Panc1 (cell line): ENCODE data around the gene ANKRD26. TPM values are rescaled to one million over a fixed set of nuclear protein-coding genes. Genes with fewer than 3 reads are reported as not detected.

Experiments
- ATAC-seq: fragments of 200-7000 bp; cut with Tn5 transposase; 2 replicates; pipeline ENCODE4 v1.9.1; 2020; ENCODE audit warnings: mild to moderate bottlenecking, moderate library complexity
- BruUV-seq: library from RNA; stranded (reverse); fragments of 400-500 nt; replicated peaks from 2 replicates; lab custom pipeline; 2021; lab: Mats Ljungman, UMichigan
- CTCF ChIA-PET: fragments of 300-600 bp; sonication (Branson Sonifier 250); formaldehyde crosslinking; loops from one replicate; lab custom pipeline; 2022; ENCODE audit warnings: antibody characterized with exemption; lab: Charles Lee
- POLR2A ChIA-PET: fragments of 300-600 bp; sonication (Branson Sonifier 250); formaldehyde crosslinking; loops from one replicate; lab custom pipeline; 2022; ENCODE audit warnings: antibody characterized with exemption; lab: Charles Lee
- DNase-seq: peaks from one replicate; pipeline ENCODE4 v3.0.0-alpha.2; 2010; ENCODE audit warnings: low read depth, low spot score
- H3K27ac ChIP-seq: 2 replicates; pipeline ENCODE4 v1.5.1; 2011; ENCODE audit warnings: mild to moderate bottlenecking, low read length, inconsistent platforms
- H3K27me3 ChIP-seq: fragments of 200-500 bp; sonication (Bioruptor generic); 2 replicates; pipeline ENCODE4 v1.6.0; 2014; ENCODE audit warnings: low read length, inconsistent platforms; ENCODE audit not compliant: control insufficient read depth, insufficient read depth
- H3K36me3 ChIP-seq: fragments of 200-500 bp; sonication (Bioruptor generic); 2 replicates; pipeline ENCODE4 v1.5.1; 2014; ENCODE audit warnings: inconsistent platforms, mild to moderate bottlenecking, low read length, moderate library complexity; ENCODE audit not compliant: control insufficient read depth, insufficient read depth
- H3K4me1 ChIP-seq: 2 replicates; pipeline ENCODE4 v1.5.1; 2011; ENCODE audit warnings: inconsistent platforms, mild to moderate bottlenecking, low read length, moderate library complexity; ENCODE audit not compliant: control insufficient read depth, insufficient read depth
- H3K4me3 ChIP-seq, 2 experiments: 2 replicates each; pipeline ENCODE4 v1.5.1; 2011 to 2012; ENCODE audit warnings: low read depth in 2 of 2, low read length in 2 of 2, mild to moderate bottlenecking in 2 of 2, inconsistent platforms in 1 of 2, moderate library complexity in 1 of 2
- H3K9me3 ChIP-seq: fragments of 200-500 bp; sonication (Bioruptor generic); 2 replicates; pipeline ENCODE4 v1.5.1; 2014; ENCODE audit warnings: low read depth, mild to moderate bottlenecking, inconsistent platforms, low read length, moderate library complexity; ENCODE audit not compliant: control insufficient read depth, insufficient read depth
- CTCF ChIP-seq: fragments of 450-650 bp; IDR thresholded peaks from 2 replicates; pipeline ENCODE4 v1.5.1; 2017; ENCODE audit warnings: mild to moderate bottlenecking
- POLR2AphosphoS5 ChIP-seq: IDR thresholded peaks from 2 replicates; pipeline ENCODE4 v1.6.1; 2012; ENCODE audit warnings: mild to moderate bottlenecking, low read depth, low read length, moderate library complexity
- REST ChIP-seq, 2 experiments: IDR thresholded peaks; 2 replicates each; pipeline ENCODE4 v1.6.1; 2011 to 2012; ENCODE audit warnings: low read depth in 2 of 2, control low read depth in 1 of 2, low read length in 1 of 2, mild to moderate bottlenecking in 1 of 2, moderate library complexity in 1 of 2; ENCODE audit not compliant: insufficient read depth in 1 of 2
- SIN3A ChIP-seq: IDR thresholded peaks from 2 replicates; pipeline ENCODE4 v1.6.1; 2012; ENCODE audit warnings: low read depth, mild to moderate bottlenecking, low read length, moderate library complexity, borderline replicate concordance; ENCODE audit not compliant: insufficient read depth
- TCF7L2 ChIP-seq: IDR thresholded peaks from 2 replicates; pipeline ENCODE4 v1.6.1; 2011; ENCODE audit warnings: mild to moderate bottlenecking, low read depth, low read length, inconsistent platforms
- in situ Hi-C: cut with HindIII; loops from 2 replicates; pipeline ENCODE4 v1.10.0; 2016; ENCODE audit warnings: low sequenced_read_pairs, low pct_unique_long_range_greater_than_20kb
- intact Hi-C: fragments of 100-400 bp; cut with micrococcal nuclease; formaldehyde crosslinking; loops from one replicate; pipeline ENCODE4 v1.10.0; 2022; ENCODE audit not compliant: unreplicated experiment
- total RNA-seq: library from RNA; stranded (reverse); gene quantifications from one replicate; pipeline ENCODE4 v1.2.1, GENCODE V29; 2021; ENCODE audit not compliant: unreplicated experiment

ANKRD26 gene
- total RNA-seq, 1 experiment from 2014 or later: 6.9 TPM

DNA sequence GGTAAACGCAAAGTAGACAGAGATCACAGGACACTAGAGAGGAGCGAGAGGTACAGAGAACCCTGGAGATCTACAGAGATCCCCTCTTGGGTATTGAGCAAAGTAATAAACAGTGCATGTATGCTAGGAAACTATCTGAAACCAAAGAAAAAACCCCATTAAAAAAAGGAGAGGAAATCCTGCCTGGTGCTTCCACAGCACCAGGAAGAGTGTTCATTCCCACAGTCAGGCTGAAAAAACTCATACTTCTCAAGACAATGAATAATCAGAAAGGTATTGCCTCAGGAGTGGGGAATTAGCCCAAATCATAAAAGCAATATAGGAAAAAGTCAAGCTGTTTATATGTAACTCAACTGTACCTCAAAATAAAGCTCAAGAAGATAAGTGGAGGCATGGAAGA is 59.1 kb downstream of the ANKRD26 start:
- Histone ChIP-seq H3K9me3 (no peaks in the 10 kb centered on the region), H3K4me3 (no peak overlapping the region), H3K27ac (no peak overlapping the region), H3K27me3 (no peaks in the 10 kb centered on the region), H3K4me1 (no peaks in the 10 kb centered on the region), H3K36me3 (no peaks in the 10 kb centered on the region; the same call in 1 of the 2 replicates)
- intact Hi-C loops (no loop called here), in situ Hi-C loops (no loop called here)
- ATAC-seq (no peak), DNase-seq (no peak)
- ChIA-PET POLR2A (no interaction called here), CTCF (interaction anchor here (0.5 kb wide), 1 partner anchor 202 kb away, joined by 3 read pairs; no protein-coding TSS in a partner anchor)
- BruUV-seq: no TSS peak
- no peak for TF ChIP-seq TCF7L2
- no peak for TF ChIP-seq REST (IDR thresholded peaks at IDR 0.05; ENCODE audit: insufficient read depth in 1 of 2, low read depth in 2 of 2, low read length in 1 of 2)
- no peak for TF ChIP-seq SIN3A
- no peak for TF ChIP-seq POLR2AphosphoS5
- no peak for TF ChIP-seq CTCF

DNA sequence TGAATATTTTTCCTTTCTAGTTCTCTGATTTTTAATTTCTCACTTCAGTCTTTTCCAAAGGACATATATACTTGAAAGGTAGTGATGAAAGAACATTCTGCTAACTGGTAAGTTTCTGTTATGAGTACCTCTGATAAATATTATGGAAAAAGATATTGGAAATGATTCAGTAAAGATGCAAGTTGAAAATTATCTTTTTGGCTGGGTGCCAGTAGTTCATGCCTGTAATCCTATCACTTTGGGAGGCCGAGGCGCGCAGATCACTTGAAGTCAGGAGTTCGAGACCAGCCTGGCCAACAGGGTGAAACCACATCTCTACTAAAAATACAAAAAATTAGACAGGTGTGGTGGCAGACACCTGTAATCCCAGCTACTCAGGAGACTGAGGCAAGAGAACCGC is 62.1 kb downstream of the ANKRD26 start:
- H3K27me3 ChIP-seq: no peaks in the 10 kb centered on the region
- no peak for ATAC-seq
- no peaks in the 10 kb centered on the region for H3K4me1 ChIP-seq
- in situ Hi-C loops (no loop called here), intact Hi-C loops (no loop called here)
- H3K27ac ChIP-seq: no peak overlapping the region
- no peaks in the 10 kb centered on the region; the same call in 1 of the 2 replicates for H3K36me3 ChIP-seq
- no peak for TF ChIP-seq TCF7L2
- TF ChIP-seq SIN3A: no peak
- no peak for TF ChIP-seq CTCF
- no peak for TF ChIP-seq POLR2AphosphoS5
- TF ChIP-seq REST (IDR thresholded peaks at IDR 0.05; ENCODE audit: insufficient read depth in 1 of 2, low read depth in 2 of 2, low read length in 1 of 2): no peak
- no peaks in the 10 kb centered on the region for H3K9me3 ChIP-seq
- DNase-seq: no peak
- no peak overlapping the region for H3K4me3 ChIP-seq
- ChIA-PET POLR2A (no interaction called here), CTCF (no interaction called here)
- BruUV-seq: no TSS peak
